Measurements from ENCODE around the gene LDLRAD2.

Gene LDLRAD2

GRCh38 chr1:21814981-21815582 lies 3.0 kb downstream of the LDLRAD2 start:
- DNase-seq (ENCODE audit: insufficient read length, low spot score) (no peak), FAIRE-seq (no peak)
- no peak for TF ChIP-seq CTCF (IDR thresholded peaks at IDR 0.05; ENCODE audit: insufficient read depth, missing control alignments)

- DNase-seq (ENCODE audit: insufficient read length, low spot score) (no peak), FAIRE-seq (no peak)
- TF ChIP-seq CTCF (IDR thresholded peaks at IDR 0.05; ENCODE audit: insufficient read depth, missing control alignments): no peak
Measured at GRCh38 chr1:21815724-21816321, 3.8 kb downstream of the LDLRAD2 start.

GRCh38 chr1:21816602-21817302 lies 4.7 kb downstream of the LDLRAD2 start:
- FAIRE-seq (no peak), DNase-seq (ENCODE audit: insufficient read length, low spot score) (no peak)
- no peak for TF ChIP-seq CTCF (IDR thresholded peaks at IDR 0.05; ENCODE audit: insufficient read depth, missing control alignments)

- FAIRE-seq: no peak
- TF ChIP-seq CTCF (IDR thresholded peaks at IDR 0.05; ENCODE audit: insufficient read depth, missing control alignments): no peak
Measured at GRCh38 chr1:21818656-21819055, 6.6 kb downstream of the LDLRAD2 start.

GRCh38 chr1:21820597-21821232 lies 8.7 kb downstream of the LDLRAD2 start:
- no peak for FAIRE-seq
- no peak for TF ChIP-seq CTCF (IDR thresholded peaks at IDR 0.05; ENCODE audit: insufficient read depth, missing control alignments)
- DNase-seq (ENCODE audit: insufficient read length, low spot score): no peak

More at GRCh38 chr1:21818656-21819055, 6.6 kb downstream of the LDLRAD2 start:
- DNase-seq (ENCODE audit: insufficient read length, low spot score): no peak

- FAIRE-seq: no peak
- no peak for DNase-seq (ENCODE audit: insufficient read length, low spot score)
- no peak for TF ChIP-seq CTCF (IDR thresholded peaks at IDR 0.05; ENCODE audit: insufficient read depth, missing control alignments)
Measured at GRCh38 chr1:21821385-21822019, 9.4 kb downstream of the LDLRAD2 start.

Measured in D721Med (cell line).